ENCODE measurements around the gene PCGF5. TPM values are rescaled to one million over a fixed set of nuclear protein-coding genes. Genes with fewer than 3 reads are reported as not detected.

PCGF5 gene
- total and polyA plus RNA-seq, 2 of the 8 experiments (the other 6 are each of a cell fraction or from before 2014, with no cell fraction given): 5.8 to 8.4 TPM

DNA sequence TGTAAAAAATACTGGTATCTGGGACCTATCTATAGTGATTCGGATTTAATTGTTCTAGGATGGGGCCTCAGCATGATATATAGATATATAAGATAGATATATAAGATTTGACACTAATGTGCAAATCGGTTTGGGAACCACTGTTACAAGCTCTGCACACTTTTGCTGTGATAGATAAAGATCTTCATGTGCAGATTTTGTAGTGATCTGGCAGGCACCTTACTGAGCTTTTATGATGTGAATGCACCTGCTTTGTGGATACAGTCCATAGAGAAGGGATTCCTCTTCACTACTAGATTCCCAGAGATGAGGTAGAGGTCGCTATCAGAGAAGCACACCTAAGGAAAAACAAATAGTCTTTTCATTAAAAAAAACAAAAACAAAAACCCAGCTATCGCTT, 33.3 kb upstream of the PCGF5 start:
- Histone ChIP-seq H3K27ac (ENCODE audit: low read depth, low read length) (no peak overlapping the region), H3K4ac (replicated peaks; ENCODE audit: insufficient read length, low read depth, low read length) (no peak overlapping the region), H4K20me1 (replicated peaks in 1 of 2; ENCODE audit: control insufficient read depth in 1 of 2, insufficient read depth in 2 of 2, low read length in 2 of 2) (no peaks in the 10 kb centered on the region), H2AFZ (ENCODE audit: low read length) (no peak overlapping the region), H3K14ac (ENCODE audit: insufficient read length) (no peak overlapping the region), H3K4me2 (ENCODE audit: insufficient read depth in 1 of 2, low read depth in 2 of 2, low read length in 2 of 2) (no peak overlapping the region), H3K79me2 (ENCODE audit: control insufficient read depth in 1 of 2, insufficient read depth in 2 of 2, low read length in 2 of 2) (no peaks in the 10 kb centered on the region), H4K5ac (ENCODE audit: insufficient read length, low read depth, low read length) (no peak overlapping the region), H4K8ac (ENCODE audit: extremely low read depth, insufficient read depth, low read length) (no peak overlapping the region), H2BK15ac (ENCODE audit: low read length) (no peak overlapping the region), H3K18ac (ENCODE audit: extremely low read depth, low read length) (no peak overlapping the region), H3K36me3 (ENCODE audit: control insufficient read depth in 2 of 4, insufficient read depth in 4 of 4, low read length in 3 of 4) (no peaks in the 10 kb centered on the region), H3K9ac (replicated peaks in 1 of 4; ENCODE audit: extremely low read depth in 1 of 4, low read depth in 3 of 4, low read length in 3 of 4) (no peak overlapping the region), H3K79me1 (ENCODE audit: low read depth, low read length) (no peaks in the 10 kb centered on the region), H2BK12ac (ENCODE audit: low read depth, low read length) (no peak overlapping the region), H3K4me3 (ENCODE audit: extremely low read depth in 1 of 4, insufficient read depth in 2 of 4, low read depth in 3 of 4, low read length in 4 of 4) (no peak overlapping the region), H3K27me3 (replicated peaks in 1 of 4; ENCODE audit: control insufficient read depth in 3 of 4, extremely low read depth in 1 of 4, insufficient read depth in 3 of 4, low read length in 3 of 4) (no peaks in the 10 kb centered on the region), H3K23me2 (ENCODE audit: low read depth, low read length) (no peaks in the 10 kb centered on the region), H2BK120ac (replicated peaks; ENCODE audit: low read depth, low read length) (no peak overlapping the region), H2BK5ac (ENCODE audit: low read depth, low read length) (no peak overlapping the region), H3K56ac (replicated peaks; ENCODE audit: insufficient read length, low read depth, low read length) (no peak overlapping the region), H2AK5ac (ENCODE audit: low read depth, low read length) (no peak overlapping the region), H2BK20ac (ENCODE audit: low read length) (no peak overlapping the region), H4K91ac (replicated peaks; ENCODE audit: insufficient read length, low read length) (no peak overlapping the region), H3K4me1 (replicated peaks in 1 of 4; ENCODE audit: control insufficient read depth in 3 of 4, insufficient read depth in 4 of 4, low read length in 3 of 4) (no peaks in the 10 kb centered on the region), H3K23ac (ENCODE audit: insufficient read length) (no peak overlapping the region), H3K9me3 (ENCODE audit: insufficient read depth in 2 of 2, low read depth in 1 of 2, low read length in 1 of 2) (no peaks in the 10 kb centered on the region)
- DNase-seq (ENCODE audit: low read depth in 1 of 2, low spot score in 2 of 2): no peak
- TF ChIP-seq KDM4A (IDR thresholded peaks at IDR 0.05; ENCODE audit: low read depth, low read length, severe bottlenecking): no peak
- TF ChIP-seq KDM1A (IDR thresholded peaks at IDR 0.05; ENCODE audit: borderline replicate concordance, low read length): no peak
- TF ChIP-seq E2F6 (IDR thresholded peaks at IDR 0.05): no peak
- no peak for TF ChIP-seq HDAC6 (IDR thresholded peaks at IDR 0.05; ENCODE audit: low read depth, low read length)
- no peak for TF ChIP-seq GTF2F1 (IDR thresholded peaks at IDR 0.05; ENCODE audit: borderline replicate concordance, low read depth, low read length)
- TF ChIP-seq POLR2A (IDR thresholded peaks at IDR 0.05; ENCODE audit: control extremely low read depth in 1 of 2, low read depth in 2 of 2, low read length in 2 of 2): no peak
- no peak for TF ChIP-seq TAF1 (IDR thresholded peaks at IDR 0.05; ENCODE audit: low read depth, low read length)
- TF ChIP-seq RAD21 (IDR thresholded peaks at IDR 0.05 in 1 of 2, conservative IDR thresholded peaks at IDR 0.05 in 1 of 2; ENCODE audit: low read depth in 2 of 2, low read length in 2 of 2): no peak
- no peak for TF ChIP-seq JUN (IDR thresholded peaks at IDR 0.05; ENCODE audit: low read depth, low read length)
- TF ChIP-seq BCL11A (IDR thresholded peaks at IDR 0.05; ENCODE audit: low read depth in 2 of 2, low read length in 2 of 2): no peak
- TF ChIP-seq ASH2L (IDR thresholded peaks at IDR 0.05; ENCODE audit: low read length): no peak
- WGBS, 2 experiments (ENCODE audit: extremely low coverage in 1 of 2, insufficient coverage in 1 of 2, insufficient read length in 1 of 2, insufficient replicate concordance in 2 of 2, low coverage in 1 of 2, low lambda C conversion rate in 2 of 2, missing lambda C conversion rate in 1 of 2): 88% methylated on average over 4 of the region's 4 CpGs; no CpG with 5 or more reads in 1 of the 2 experiments
- POLR2A ChIA-PET (ENCODE audit: partially characterized antibody): no interaction called here
- CTCF ChIA-PET (ENCODE audit: partially characterized antibody): no interaction called here
- no peak for FAIRE-seq
